Astrocyte of the cerebellum (primary cell): ENCODE results near the gene NUDCD2.
A peak's percentile ranks its signal among the peaks of the same experiment; 100 is the strongest.

Source experiments
- DNase-seq: peaks from one replicate; pipeline ENCODE4 v3.0.0-alpha.2; 2011; ENCODE audit warnings: low read depth
- H3K4me3 ChIP-seq: 2 replicates; pipeline ENCODE4 v1.5.1; 2011; ENCODE audit warnings: mild to moderate bottlenecking, low read depth, low read length, moderate library complexity
- in situ Hi-C: cut with HindIII; loops from 2 replicates; pipeline ENCODE4 v1.10.0; 2017; ENCODE audit warnings: low sequenced_read_pairs
- TF ChIP-seq, protein P1 (sequence below): IDR thresholded peaks from 2 replicates; pipeline ENCODE4 v1.5.1; 2012; ENCODE audit warnings: low read length, low read depth, moderate library complexity, mild to moderate bottlenecking; ENCODE audit errors: missing control alignments

The NUDCD2 gene, protein sequence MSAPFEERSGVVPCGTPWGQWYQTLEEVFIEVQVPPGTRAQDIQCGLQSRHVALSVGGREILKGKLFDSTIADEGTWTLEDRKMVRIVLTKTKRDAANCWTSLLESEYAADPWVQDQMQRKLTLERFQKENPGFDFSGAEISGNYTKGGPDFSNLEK

DNA sequence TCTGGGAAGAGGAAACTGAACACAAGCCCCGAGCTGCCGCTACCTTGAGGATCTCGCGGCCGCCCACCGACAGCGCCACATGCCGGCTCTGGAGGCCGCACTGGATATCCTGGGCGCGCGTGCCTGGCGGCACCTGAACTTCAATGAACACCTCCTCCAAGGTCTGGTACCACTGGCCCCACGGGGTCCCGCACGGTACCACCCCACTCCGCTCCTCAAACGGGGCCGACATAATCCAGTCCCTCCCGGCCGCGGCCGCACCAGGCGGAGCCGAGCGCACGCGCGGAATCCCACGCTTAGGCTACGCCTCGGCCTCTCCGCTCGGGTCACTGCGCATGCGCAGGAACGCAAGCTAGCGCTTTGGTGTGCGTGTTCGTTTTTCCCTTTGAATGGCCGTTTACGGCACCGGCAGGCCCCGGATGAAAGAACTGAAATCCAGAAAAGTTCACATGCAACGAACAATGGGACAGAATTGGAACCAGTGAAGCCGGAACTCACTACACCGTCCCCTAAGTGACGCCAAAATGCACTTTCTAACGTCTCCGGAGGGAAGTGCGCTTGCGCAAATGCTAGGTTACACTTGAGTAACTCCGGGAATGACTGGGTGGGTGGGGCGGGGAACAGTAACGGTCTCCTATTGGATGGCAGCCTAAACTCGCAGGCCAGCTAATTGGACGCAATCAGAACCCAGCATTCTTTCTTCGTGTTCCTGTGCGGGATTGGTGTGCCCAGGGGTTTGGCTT is at the start of gene NUDCD2:
Gene NUDCD2, minus strand, starts transcription at position 284 of the 743 bp plus-strand sequence. Its CDS starts 52 bp downstream, at position 232.
- TF ChIP-seq, protein P1, sequence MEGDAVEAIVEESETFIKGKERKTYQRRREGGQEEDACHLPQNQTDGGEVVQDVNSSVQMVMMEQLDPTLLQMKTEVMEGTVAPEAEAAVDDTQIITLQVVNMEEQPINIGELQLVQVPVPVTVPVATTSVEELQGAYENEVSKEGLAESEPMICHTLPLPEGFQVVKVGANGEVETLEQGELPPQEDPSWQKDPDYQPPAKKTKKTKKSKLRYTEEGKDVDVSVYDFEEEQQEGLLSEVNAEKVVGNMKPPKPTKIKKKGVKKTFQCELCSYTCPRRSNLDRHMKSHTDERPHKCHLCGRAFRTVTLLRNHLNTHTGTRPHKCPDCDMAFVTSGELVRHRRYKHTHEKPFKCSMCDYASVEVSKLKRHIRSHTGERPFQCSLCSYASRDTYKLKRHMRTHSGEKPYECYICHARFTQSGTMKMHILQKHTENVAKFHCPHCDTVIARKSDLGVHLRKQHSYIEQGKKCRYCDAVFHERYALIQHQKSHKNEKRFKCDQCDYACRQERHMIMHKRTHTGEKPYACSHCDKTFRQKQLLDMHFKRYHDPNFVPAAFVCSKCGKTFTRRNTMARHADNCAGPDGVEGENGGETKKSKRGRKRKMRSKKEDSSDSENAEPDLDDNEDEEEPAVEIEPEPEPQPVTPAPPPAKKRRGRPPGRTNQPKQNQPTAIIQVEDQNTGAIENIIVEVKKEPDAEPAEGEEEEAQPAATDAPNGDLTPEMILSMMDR, result peak; percentile 23
- in situ Hi-C loops, result no loop called here
- DNase-seq, result peak; percentile 99
- peak within 1 kb of the TSS; percentile 65 for H3K4me3 ChIP-seq

DNA sequence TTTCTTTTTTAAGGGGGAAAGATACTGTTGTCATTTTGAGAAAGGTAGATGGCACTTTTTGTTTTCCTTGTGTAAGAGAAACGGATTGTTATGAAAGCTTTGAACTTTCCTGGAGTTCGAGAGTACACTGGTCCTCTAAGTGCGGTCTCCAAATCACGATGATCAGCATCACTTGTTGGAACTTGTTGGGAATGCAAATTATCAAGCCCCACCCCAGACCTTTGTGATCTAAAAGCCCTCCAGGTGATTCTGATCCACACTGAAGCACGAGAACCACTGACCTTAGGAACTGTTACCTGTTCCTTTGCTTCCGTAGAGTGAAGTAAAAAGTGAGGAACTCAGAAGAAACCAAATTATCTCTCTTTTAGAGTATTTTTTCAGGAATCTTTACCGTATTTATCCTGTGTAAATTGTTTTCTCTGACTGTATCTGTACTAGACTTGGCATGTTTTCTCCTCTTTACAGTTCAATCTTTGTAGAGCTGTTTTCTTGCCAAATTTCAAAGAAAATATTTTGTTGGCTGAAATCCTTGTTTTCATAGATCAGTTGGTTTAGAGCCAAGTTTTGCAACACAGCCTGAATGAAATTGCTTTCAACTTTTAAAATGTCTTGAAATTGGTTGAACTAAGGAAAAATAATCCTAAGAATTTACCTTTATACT is 49.5 kb upstream of the NUDCD2 start:
- TF ChIP-seq, protein P1, result no peak
- DNase-seq, result peak; percentile 54
- in situ Hi-C loops, result no loop called here
- peak overlapping the region; percentile 31 for H3K4me3 ChIP-seq

DNA sequence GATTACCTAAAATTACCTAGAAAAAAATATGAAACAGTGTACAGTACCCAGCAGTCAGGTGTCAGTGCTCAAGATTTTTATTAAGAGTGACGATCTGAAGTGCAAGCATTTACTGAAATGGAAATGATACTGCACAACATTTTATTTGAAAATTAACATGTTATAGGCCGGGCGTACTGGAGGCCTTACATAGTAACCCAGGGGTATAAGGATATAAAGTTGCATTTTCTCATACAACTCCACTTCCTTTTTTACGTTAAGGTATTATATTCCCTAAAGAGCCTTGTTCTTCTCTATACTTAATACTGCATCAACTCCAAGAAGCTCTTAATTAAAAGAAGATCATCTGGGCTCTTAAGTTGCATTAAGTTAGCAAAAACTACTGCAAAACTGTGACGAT is 48.9 kb upstream of the NUDCD2 start:
- in situ Hi-C loops, result no loop called here
- no peak for DNase-seq
- TF ChIP-seq, protein P1, result no peak
- peak overlapping the region; percentile 4 for H3K4me3 ChIP-seq

DNA sequence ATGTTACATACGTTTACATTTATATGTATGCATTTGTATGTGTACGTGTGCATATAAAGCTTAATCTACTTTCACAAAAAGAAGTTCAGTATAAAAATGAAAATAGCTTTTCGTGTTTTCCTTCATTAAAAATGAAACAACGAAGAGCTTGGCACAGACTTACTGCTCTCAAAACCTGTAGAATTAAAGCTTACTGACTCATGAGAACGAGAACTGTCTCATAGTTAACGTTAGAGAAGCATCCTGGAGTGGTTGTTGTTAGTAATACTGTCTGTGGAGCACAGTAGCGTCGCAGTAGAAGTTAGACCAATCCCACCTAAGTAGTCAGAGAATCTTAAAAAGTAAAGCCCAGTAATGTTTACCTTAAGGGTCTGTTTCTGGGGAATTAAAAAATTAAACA is 46.8 kb upstream of the NUDCD2 start:
- TF ChIP-seq, protein P1, result no peak
- peak; percentile 20 for DNase-seq
- H3K4me3 ChIP-seq, result peak overlapping the region; percentile 85
- in situ Hi-C loops, result no loop called here

DNA sequence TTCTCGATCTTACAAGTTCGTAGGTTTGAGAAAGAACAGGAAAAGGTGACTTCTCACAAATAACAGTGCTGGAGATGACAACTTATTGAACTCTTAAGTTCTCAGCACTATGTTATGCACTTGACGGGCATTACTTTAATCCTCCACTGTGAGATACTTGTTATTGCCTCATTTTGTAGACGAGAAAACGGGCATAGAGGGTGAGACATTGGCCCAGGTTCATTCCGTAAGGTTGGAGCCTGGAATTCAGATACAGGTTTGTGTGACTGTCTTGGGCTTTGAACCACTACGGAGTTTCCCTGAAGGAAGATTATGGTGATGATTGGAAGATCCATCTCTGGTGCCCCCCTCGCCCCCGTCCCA is 46.2 kb upstream of the NUDCD2 start:
- TF ChIP-seq, protein P1, result no peak
- DNase-seq, result no peak
- in situ Hi-C loops, result no loop called here
- H3K4me3 ChIP-seq, result peak overlapping the region; percentile 85

DNA sequence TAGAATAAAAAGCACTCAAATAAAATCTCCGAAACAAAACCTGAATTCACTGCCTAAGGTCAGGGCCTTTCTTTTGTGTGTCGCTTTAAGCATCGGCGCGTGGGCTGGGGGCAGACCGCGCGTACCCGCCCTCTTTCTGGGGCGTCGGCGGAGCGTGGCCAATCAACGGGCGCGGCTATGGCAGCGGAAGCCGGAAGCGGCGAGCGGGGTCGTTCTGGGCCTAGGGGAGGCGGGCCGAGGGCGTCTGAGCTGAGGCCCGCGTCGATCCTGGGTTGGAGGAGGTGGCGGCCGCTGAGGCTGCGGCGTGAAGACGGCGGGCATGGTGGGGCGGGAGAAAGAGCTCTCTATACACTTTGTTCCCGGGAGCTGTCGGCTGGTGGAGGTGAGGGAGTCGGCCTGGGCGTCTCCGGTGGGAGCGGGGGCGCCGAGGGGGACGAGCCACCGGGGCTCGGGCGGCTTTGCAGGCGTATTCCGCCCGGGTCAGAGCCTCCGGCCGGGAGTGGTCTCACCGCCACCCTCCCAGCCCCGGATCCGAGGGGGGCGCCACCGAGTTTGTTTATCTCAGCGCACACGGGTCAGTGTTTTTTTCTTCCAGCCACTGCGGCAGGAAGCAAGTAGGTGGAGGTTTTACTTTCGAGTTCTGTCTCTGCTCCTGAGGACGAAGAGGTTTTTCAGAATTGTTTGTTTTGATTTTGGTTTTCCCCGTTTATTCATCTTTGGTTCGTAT is 45.6 kb upstream of the NUDCD2 start, which contains the start of gene MAT2B:
Gene MAT2B, plus strand, starts transcription at position 252 of the 727 bp plus-strand sequence. Its CDS starts 68 bp downstream, at position 320.
- DNase-seq, result peak; percentile 82
- in situ Hi-C loops, result no loop called here

More for the DNA sequence above, 45.6 kb upstream of the NUDCD2 start, which contains the start of gene MAT2B:
- H3K4me3 ChIP-seq, result peak within 1 kb of the TSS; percentile 85
- TF ChIP-seq, protein P1, result peak; percentile 32
